ENCODE measurements around the gene ELOA2. TPM values are rescaled to one million over a fixed set of nuclear protein-coding genes. Genes with fewer than 3 reads are reported as not detected.

ELOA2 gene
- total RNA-seq (2014; rRNA removed) (not detected in 2 replicates), Bru-seq, nascent RNA (not detected), BruChase-seq, experiment 1, labeled RNA remaining after a 6-hour chase (not detected), BruChase-seq, experiment 2, labeled RNA remaining after a 2-hour chase (not detected)
- long read RNA-seq, result 0 reads

GRCh38 chr18:47035156-47035671 lies at the start of gene ELOA2:
Gene ELOA2, minus strand, starts transcription at chr18:47035621. Its CDS starts 357 bp downstream, at chr18:47035264.
- H3F3A ChIP-seq (ENCODE audit: low read length, unreplicated experiment), result no peaks in the 10 kb centered on the region
- POLR2A ChIA-PET (ENCODE audit: unreplicated experiment), result no interaction called here
- CTCF ChIA-PET, result no interaction called here
- TF ChIP-seq EZH2 (IDR thresholded peaks at IDR 0.05; ENCODE audit: low read length, unreplicated experiment), result no peak
- no peak for TF ChIP-seq EZH2phosphoT487 (IDR thresholded peaks at IDR 0.05; ENCODE audit: borderline replicate concordance, low read length)
- TF ChIP-seq, protein P1, sequence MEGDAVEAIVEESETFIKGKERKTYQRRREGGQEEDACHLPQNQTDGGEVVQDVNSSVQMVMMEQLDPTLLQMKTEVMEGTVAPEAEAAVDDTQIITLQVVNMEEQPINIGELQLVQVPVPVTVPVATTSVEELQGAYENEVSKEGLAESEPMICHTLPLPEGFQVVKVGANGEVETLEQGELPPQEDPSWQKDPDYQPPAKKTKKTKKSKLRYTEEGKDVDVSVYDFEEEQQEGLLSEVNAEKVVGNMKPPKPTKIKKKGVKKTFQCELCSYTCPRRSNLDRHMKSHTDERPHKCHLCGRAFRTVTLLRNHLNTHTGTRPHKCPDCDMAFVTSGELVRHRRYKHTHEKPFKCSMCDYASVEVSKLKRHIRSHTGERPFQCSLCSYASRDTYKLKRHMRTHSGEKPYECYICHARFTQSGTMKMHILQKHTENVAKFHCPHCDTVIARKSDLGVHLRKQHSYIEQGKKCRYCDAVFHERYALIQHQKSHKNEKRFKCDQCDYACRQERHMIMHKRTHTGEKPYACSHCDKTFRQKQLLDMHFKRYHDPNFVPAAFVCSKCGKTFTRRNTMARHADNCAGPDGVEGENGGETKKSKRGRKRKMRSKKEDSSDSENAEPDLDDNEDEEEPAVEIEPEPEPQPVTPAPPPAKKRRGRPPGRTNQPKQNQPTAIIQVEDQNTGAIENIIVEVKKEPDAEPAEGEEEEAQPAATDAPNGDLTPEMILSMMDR (conservative IDR thresholded peaks at IDR 0.05; ENCODE audit: low read depth, low read length), result no peak
- no peaks in the 10 kb centered on the region for H4K20me1 ChIP-seq (ENCODE audit: low read length)
- no peaks in the 10 kb centered on the region for H3K9me2 ChIP-seq (replicated peaks; ENCODE audit: low read length)
- H3K27me3 ChIP-seq (ENCODE audit: low read length), result no peaks in the 10 kb centered on the region
- no peak within 1 kb of the TSS for H3K4me2 ChIP-seq (ENCODE audit: low read length)
- ATAC-seq, result no peak
- no peak within 1 kb of the TSS for H3K27ac ChIP-seq (ENCODE audit: low read length)
- H3K9me3 ChIP-seq (ENCODE audit: low read length), result no peaks in the 10 kb centered on the region
- H3K79me2 ChIP-seq (ENCODE audit: low read length), result no peaks in the 10 kb centered on the region
- no peak within 1 kb of the TSS for H3K9ac ChIP-seq (ENCODE audit: low read length)
- H3K4me1 ChIP-seq (ENCODE audit: insufficient read depth, low read length), result no peaks in the 10 kb centered on the region
- no TSS peak for BruUV-seq (replicated peaks)
- no peak within 1 kb of the TSS for H2AFZ ChIP-seq (ENCODE audit: low read length)
- H3K4me3 ChIP-seq (ENCODE audit: low read length), result no peak within 1 kb of the TSS
- no peaks in the 10 kb centered on the region for H3K36me3 ChIP-seq (ENCODE audit: low read depth, low read length)
- intact Hi-C loops (cut with micrococcal nuclease), result no loop called here
- no peak for DNase-seq

DNA sequence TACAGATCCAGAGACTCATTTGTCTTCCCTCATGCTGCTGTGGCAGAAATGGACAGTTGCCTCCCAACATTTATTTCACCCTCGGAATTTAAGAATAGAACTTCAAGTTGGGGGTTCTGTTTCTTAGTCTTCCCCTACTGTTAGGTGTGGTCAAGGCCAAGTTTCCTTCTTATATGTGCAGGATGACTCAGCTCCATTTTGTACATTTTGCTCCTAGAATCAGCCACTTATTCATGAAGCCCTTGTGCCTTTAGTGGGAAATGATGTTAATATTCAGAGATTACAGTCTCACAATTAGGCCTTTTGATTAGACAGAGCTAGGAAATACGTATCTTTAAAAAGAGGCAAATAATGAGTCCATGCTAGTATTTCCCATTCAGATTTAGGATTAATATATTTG lies 46.2 kb upstream of the ELOA2 start:
- H3K27me3 ChIP-seq (ENCODE audit: low read length), result no peaks in the 10 kb centered on the region
- TF ChIP-seq EZH2 (IDR thresholded peaks at IDR 0.05; ENCODE audit: low read length, unreplicated experiment) (no peak), EZH2phosphoT487 (IDR thresholded peaks at IDR 0.05; ENCODE audit: borderline replicate concordance, low read length) (no peak)
- TF ChIP-seq, protein P1 (conservative IDR thresholded peaks at IDR 0.05; ENCODE audit: low read depth, low read length), result no peak
- H2AFZ ChIP-seq (ENCODE audit: low read length), result no peak overlapping the region
- no TSS peak for BruUV-seq (replicated peaks)
- no peaks in the 10 kb centered on the region for H4K20me1 ChIP-seq (ENCODE audit: low read length)
- intact Hi-C loops (cut with micrococcal nuclease), result no loop called here
- H3K4me1 ChIP-seq (ENCODE audit: insufficient read depth, low read length), result no peaks in the 10 kb centered on the region
- no peak overlapping the region for H3K4me3 ChIP-seq (ENCODE audit: low read length)
- no peak overlapping the region for H3K27ac ChIP-seq (ENCODE audit: low read length)
- POLR2A ChIA-PET (ENCODE audit: unreplicated experiment), result no interaction called here
- H3K36me3 ChIP-seq (ENCODE audit: low read depth, low read length), result no peaks in the 10 kb centered on the region
- H3K9me2 ChIP-seq (replicated peaks; ENCODE audit: low read length), result no peaks in the 10 kb centered on the region
- CTCF ChIA-PET, result no interaction called here
- H3K4me2 ChIP-seq (ENCODE audit: low read length), result no peak overlapping the region
- H3K79me2 ChIP-seq (ENCODE audit: low read length), result no peaks in the 10 kb centered on the region
- H3F3A ChIP-seq (ENCODE audit: low read length, unreplicated experiment), result no peaks in the 10 kb centered on the region
- DNase-seq (no peak), ATAC-seq (no peak)
- no peak overlapping the region for H3K9ac ChIP-seq (ENCODE audit: low read length)
- H3K9me3 ChIP-seq (ENCODE audit: low read length), result no peaks in the 10 kb centered on the region

- intact Hi-C loops (cut with micrococcal nuclease), result no loop called here
- no peak for DNase-seq
- Histone ChIP-seq H3K27ac (ENCODE audit: low read length) (no peak overlapping the region), H3K4me2 (ENCODE audit: low read length) (no peak overlapping the region), H2AFZ (ENCODE audit: low read length) (no peak overlapping the region), H3F3A (ENCODE audit: low read length, unreplicated experiment) (no peaks in the 10 kb centered on the region), H3K27me3 (ENCODE audit: low read length) (no peaks in the 10 kb centered on the region), H3K79me2 (ENCODE audit: low read length) (no peaks in the 10 kb centered on the region), H3K4me3 (ENCODE audit: low read length) (no peak overlapping the region), H3K9me3 (ENCODE audit: low read length) (no peaks in the 10 kb centered on the region), H3K36me3 (ENCODE audit: low read depth, low read length) (no peaks in the 10 kb centered on the region), H3K4me1 (ENCODE audit: insufficient read depth, low read length) (no peaks in the 10 kb centered on the region; the same call in 1 of the 2 replicates), H3K9me2 (replicated peaks; ENCODE audit: low read length) (no peaks in the 10 kb centered on the region), H4K20me1 (ENCODE audit: low read length) (no peaks in the 10 kb centered on the region), H3K9ac (ENCODE audit: low read length) (no peak overlapping the region)
- ChIA-PET POLR2A (ENCODE audit: unreplicated experiment) (no interaction called here), CTCF (no interaction called here)
- BruUV-seq (replicated peaks), result no TSS peak
- TF ChIP-seq EZH2phosphoT487 (IDR thresholded peaks at IDR 0.05; ENCODE audit: borderline replicate concordance, low read length) (no peak), EZH2 (IDR thresholded peaks at IDR 0.05; ENCODE audit: low read length, unreplicated experiment) (no peak)
- TF ChIP-seq, protein P1 (conservative IDR thresholded peaks at IDR 0.05; ENCODE audit: low read depth, low read length), result no peak
- no peak for ATAC-seq
These were observed 45.5 kb upstream of the ELOA2 start for GRCh38 chr18:47080872-47081271.
